Thyroid gland (tissue), 4 donors: ENCODE data around the gene RFX2.

Experiments used
- POLR2A ChIP-seq, 2 donors: fragments of 450-650 bp; IDR thresholded peaks; one replicate each; pipeline ENCODE4 v1.6.1; 2017; ENCODE audit warnings: antibody characterized with exemption in 2 of 2, mild to moderate bottlenecking in 2 of 2, moderate library complexity in 1 of 2
- TF ChIP-seq, protein P1 (sequence below), 6 experiments: fragments of 200-600 bp in 3 of 6; fragments of 450-650 bp in 3 of 6; sonication (generic) in 3 of 6; IDR thresholded peaks; one replicate each; pipeline ENCODE4 v1.5.1; 2016 to 2019; ENCODE audit warnings: antibody characterized with exemption in 6 of 6, mild to moderate bottlenecking in 2 of 6, inconsistent platforms in 1 of 6, moderate library complexity in 1 of 6

GRCh38 chr19:6012426-6013170 is 97.7 kb downstream of the RFX2 start:
- TF ChIP-seq, protein P1, sequence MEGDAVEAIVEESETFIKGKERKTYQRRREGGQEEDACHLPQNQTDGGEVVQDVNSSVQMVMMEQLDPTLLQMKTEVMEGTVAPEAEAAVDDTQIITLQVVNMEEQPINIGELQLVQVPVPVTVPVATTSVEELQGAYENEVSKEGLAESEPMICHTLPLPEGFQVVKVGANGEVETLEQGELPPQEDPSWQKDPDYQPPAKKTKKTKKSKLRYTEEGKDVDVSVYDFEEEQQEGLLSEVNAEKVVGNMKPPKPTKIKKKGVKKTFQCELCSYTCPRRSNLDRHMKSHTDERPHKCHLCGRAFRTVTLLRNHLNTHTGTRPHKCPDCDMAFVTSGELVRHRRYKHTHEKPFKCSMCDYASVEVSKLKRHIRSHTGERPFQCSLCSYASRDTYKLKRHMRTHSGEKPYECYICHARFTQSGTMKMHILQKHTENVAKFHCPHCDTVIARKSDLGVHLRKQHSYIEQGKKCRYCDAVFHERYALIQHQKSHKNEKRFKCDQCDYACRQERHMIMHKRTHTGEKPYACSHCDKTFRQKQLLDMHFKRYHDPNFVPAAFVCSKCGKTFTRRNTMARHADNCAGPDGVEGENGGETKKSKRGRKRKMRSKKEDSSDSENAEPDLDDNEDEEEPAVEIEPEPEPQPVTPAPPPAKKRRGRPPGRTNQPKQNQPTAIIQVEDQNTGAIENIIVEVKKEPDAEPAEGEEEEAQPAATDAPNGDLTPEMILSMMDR (IDR thresholded peaks at IDR 0.05) = no peak
- no peak for TF ChIP-seq POLR2A (IDR thresholded peaks at IDR 0.05)
